Measurements from ENCODE around the gene NCK1.

The NCK1 gene

DNA sequence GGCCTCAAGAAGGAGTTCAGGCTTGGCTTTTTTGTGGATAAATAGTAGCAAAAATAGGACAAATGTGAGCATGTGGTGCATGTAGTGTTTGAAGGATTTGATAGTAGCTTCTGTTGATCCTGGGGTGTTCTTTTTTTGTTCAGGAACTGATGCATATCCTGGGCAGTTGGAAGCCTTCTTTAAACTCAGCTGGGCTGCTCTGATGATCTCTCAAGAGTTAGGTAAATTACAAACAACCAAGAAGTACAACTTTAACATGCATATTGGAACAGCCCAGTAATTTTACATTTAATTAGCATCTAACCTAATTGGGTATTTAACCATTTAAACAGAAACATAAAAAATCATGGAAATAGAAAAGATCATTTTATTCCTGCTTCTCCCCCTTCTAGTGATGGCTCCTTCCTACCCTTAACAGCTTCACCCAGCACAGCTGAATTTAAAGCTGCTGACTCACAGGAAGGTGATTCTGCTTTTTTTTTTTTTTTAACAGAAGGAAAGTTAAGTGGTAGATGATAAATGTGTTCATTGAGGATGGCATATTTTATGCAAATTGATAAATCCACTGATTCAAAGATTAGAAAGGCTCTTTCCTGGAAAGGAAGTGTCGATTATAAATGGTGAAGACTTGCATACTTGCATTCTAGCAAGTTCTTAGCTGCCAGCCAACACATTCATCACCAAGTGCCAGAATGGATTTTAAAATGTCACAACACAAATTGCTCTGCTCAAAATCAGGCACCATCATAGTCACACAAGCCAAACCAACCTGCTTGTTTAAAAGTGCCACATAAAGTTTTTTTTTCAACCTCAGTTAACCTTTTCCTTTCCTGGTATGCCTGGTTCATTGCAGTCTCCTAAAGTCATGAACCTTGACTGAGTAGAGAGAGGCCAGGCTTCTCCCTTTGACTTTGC, 23.1 kb upstream of the NCK1 start:
- no peaks in the 10 kb centered on the region for H3K27me3 ChIP-seq (ENCODE audit: insufficient read depth, low read length, poor library complexity)
- peak overlapping the region; percentile 48 for H3K4ac ChIP-seq (ENCODE audit: low read depth, low read length)
- H3K79me1 ChIP-seq (ENCODE audit: low read length), result peaks cover 7% of the 10 kb centered on the region
- WGBS (ENCODE audit: extremely low coverage, insufficient coverage, low lambda C conversion rate), result no CpG with 5 or more reads among the region's 1 CpG
- no peaks in the 10 kb centered on the region for H3K36me3 ChIP-seq (ENCODE audit: control insufficient read depth, insufficient read depth, low read length)
- H3K79me2 ChIP-seq (ENCODE audit: control insufficient read depth, insufficient read depth, low read length), result no peaks in the 10 kb centered on the region
- no peak overlapping the region for H3K4me3 ChIP-seq (ENCODE audit: low read length)
- H2BK15ac ChIP-seq (replicated peaks; ENCODE audit: low read depth), result no peak overlapping the region
- no peak overlapping the region for H3K9ac ChIP-seq (ENCODE audit: low read length)
- H3K18ac ChIP-seq (ENCODE audit: low read length), result peak overlapping the region; percentile 89
- no peak overlapping the region for H2BK5ac ChIP-seq (ENCODE audit: low read length)
- H2BK120ac ChIP-seq (ENCODE audit: low read depth, low read length), result peak overlapping the region; percentile 45
- H3K56ac ChIP-seq (ENCODE audit: low read length), result no peak overlapping the region
- no peak overlapping the region for H3K23ac ChIP-seq (ENCODE audit: low read length)
- H4K8ac ChIP-seq (ENCODE audit: low read depth, low read length), result no peak overlapping the region
- no peak overlapping the region for H3K4me2 ChIP-seq (ENCODE audit: low read length)
- H2AK5ac ChIP-seq (ENCODE audit: low read length), result no peak overlapping the region
- no peak overlapping the region for H4K5ac ChIP-seq (ENCODE audit: low read length)
- H3K4me1 ChIP-seq (ENCODE audit: control insufficient read depth, low read depth, low read length), result peaks cover 9% of the 10 kb centered on the region
- DNase-seq, result peak; percentile 66
- peak overlapping the region; percentile 5 for H3K27ac ChIP-seq (ENCODE audit: low read depth, low read length)

DNA sequence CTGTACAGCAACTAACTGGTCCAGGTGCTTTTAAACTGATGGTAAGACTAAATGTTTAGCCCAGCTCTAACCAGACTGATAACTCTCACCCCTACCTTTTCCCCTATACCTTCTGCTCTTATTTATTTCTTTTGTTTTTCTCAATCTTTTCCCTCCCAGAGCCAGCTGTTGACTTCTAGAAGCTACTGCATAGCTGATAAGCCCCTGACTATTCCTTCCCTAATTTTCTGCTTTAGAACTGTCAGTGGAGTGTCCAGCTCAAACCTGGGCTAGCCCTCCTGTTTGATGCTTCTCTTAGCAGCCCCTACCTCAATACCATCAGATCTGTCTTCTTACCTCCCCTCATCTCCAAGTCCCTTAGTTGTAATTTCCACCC, 22.5 kb upstream of the NCK1 start:
- DNase-seq, result no peak
- Histone ChIP-seq H3K4me2 (ENCODE audit: low read length) (no peak overlapping the region), H3K79me1 (ENCODE audit: low read length) (peaks cover 7% of the 10 kb centered on the region), H3K4me1 (ENCODE audit: control insufficient read depth, low read depth, low read length) (peaks cover 9% of the 10 kb centered on the region), H3K27ac (ENCODE audit: low read depth, low read length) (peak overlapping the region; percentile 5), H2BK120ac (ENCODE audit: low read depth, low read length) (no peak overlapping the region), H3K79me2 (ENCODE audit: control insufficient read depth, insufficient read depth, low read length) (no peaks in the 10 kb centered on the region), H3K56ac (ENCODE audit: low read length) (peak overlapping the region; percentile 10), H3K9ac (ENCODE audit: low read length) (no peak overlapping the region), H3K4me3 (ENCODE audit: low read length) (no peak overlapping the region), H2AK5ac (ENCODE audit: low read length) (no peak overlapping the region), H3K23ac (ENCODE audit: low read length) (no peak overlapping the region), H4K8ac (ENCODE audit: low read depth, low read length) (no peak overlapping the region), H2BK5ac (ENCODE audit: low read length) (no peak overlapping the region), H4K5ac (ENCODE audit: low read length) (no peak overlapping the region), H2BK15ac (replicated peaks; ENCODE audit: low read depth) (no peak overlapping the region), H3K18ac (ENCODE audit: low read length) (peak overlapping the region; percentile 89), H3K36me3 (ENCODE audit: control insufficient read depth, insufficient read depth, low read length) (no peaks in the 10 kb centered on the region), H3K27me3 (ENCODE audit: insufficient read depth, low read length, poor library complexity) (no peaks in the 10 kb centered on the region), H3K4ac (ENCODE audit: low read depth, low read length) (peak overlapping the region; percentile 48)

DNA sequence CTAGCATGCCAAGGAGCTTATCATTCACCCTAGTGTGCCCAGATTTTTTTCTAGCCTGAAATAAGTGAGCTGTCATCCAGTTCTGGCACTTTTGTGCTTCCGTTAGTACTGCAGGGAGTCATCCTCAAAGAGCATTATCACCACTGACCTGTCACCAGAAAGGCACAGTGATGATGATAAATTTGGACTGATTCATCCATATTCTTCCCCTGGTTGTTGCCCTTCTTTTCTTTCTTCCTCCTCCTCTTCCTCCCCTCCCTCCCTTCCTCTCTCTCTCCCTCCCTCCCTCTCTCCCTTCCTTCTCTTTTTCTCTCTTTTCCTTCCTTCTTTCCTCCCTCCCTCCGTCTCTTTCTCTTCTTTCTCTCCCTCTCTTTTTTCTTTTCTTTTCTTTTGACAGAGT, 21.8 kb upstream of the NCK1 start:
- no peak overlapping the region for H4K8ac ChIP-seq (ENCODE audit: low read depth, low read length)
- H3K27me3 ChIP-seq (ENCODE audit: insufficient read depth, low read length, poor library complexity), result no peaks in the 10 kb centered on the region
- no peak overlapping the region for H3K4me3 ChIP-seq (ENCODE audit: low read length)
- peaks cover 7% of the 10 kb centered on the region for H3K79me1 ChIP-seq (ENCODE audit: low read length)
- H3K4me2 ChIP-seq (ENCODE audit: low read length), result no peak overlapping the region
- DNase-seq, result no peak
- H2BK15ac ChIP-seq (replicated peaks; ENCODE audit: low read depth), result no peak overlapping the region
- peaks cover 9% of the 10 kb centered on the region for H3K4me1 ChIP-seq (ENCODE audit: control insufficient read depth, low read depth, low read length)
- no peak overlapping the region for H2AK5ac ChIP-seq (ENCODE audit: low read length)
- H3K27ac ChIP-seq (ENCODE audit: low read depth, low read length), result no peak overlapping the region
- no peak overlapping the region for H3K56ac ChIP-seq (ENCODE audit: low read length)
- no peak overlapping the region for H3K18ac ChIP-seq (ENCODE audit: low read length)
- H3K36me3 ChIP-seq (ENCODE audit: control insufficient read depth, insufficient read depth, low read length), result no peaks in the 10 kb centered on the region
- H3K4ac ChIP-seq (ENCODE audit: low read depth, low read length), result no peak overlapping the region
- no peak overlapping the region for H3K23ac ChIP-seq (ENCODE audit: low read length)
- no peak overlapping the region for H2BK5ac ChIP-seq (ENCODE audit: low read length)
- no peak overlapping the region for H4K5ac ChIP-seq (ENCODE audit: low read length)
- H3K9ac ChIP-seq (ENCODE audit: low read length), result no peak overlapping the region
- WGBS (ENCODE audit: extremely low coverage, insufficient coverage, low lambda C conversion rate), result no CpG with 5 or more reads among the region's 2 CpGs
- no peaks in the 10 kb centered on the region for H3K79me2 ChIP-seq (ENCODE audit: control insufficient read depth, insufficient read depth, low read length)
- no peak overlapping the region for H2BK120ac ChIP-seq (ENCODE audit: low read depth, low read length)

DNA sequence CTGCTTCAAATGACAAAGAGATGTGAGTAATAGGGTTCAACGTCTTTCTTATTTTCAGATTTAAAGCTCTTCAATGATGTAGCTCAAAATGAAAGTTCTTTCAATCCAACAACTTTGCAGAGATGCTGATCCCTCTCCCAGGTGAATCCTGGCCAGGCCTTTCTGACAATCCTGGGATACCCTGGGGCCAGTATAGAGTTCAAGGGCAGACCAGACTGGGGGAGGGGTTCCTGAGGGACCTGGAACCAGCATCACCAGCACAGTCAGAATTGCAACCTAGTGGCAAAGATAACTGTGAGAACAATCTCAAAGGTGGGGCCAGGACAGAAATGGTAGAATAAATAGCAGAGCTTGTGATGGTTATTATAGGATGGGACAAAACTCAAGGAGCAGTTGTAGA, 19.7 kb upstream of the NCK1 start:
- no peak overlapping the region for H4K5ac ChIP-seq (ENCODE audit: low read length)
- no CpG with 5 or more reads among the region's 1 CpG for WGBS (ENCODE audit: extremely low coverage, insufficient coverage, low lambda C conversion rate)

DNA sequence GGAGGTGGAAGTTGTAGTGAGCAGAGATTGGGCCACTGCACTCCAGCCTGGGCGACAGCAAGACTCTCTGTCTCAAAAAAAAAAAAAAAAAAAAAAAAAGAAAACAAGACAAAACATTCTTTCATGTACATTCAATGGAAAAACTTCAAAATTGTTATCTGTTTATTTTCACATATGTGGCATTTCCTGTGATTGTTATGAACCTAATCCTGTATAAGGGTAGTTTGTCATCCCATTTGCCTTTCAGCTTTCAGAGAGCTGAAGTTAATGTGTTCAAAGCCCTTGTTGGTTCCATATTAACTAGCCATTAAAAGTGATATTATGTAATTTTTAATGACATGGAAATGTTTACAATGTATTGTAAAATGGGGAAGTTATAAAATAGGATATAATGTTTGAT, 17.3 kb upstream of the NCK1 start:
- H4K5ac ChIP-seq (ENCODE audit: low read length), result no peak overlapping the region
- H3K27me3 ChIP-seq (ENCODE audit: insufficient read depth, low read length, poor library complexity), result no peaks in the 10 kb centered on the region
- no peak for DNase-seq
- no peak overlapping the region for H2BK5ac ChIP-seq (ENCODE audit: low read length)
- WGBS (ENCODE audit: extremely low coverage, insufficient coverage, low lambda C conversion rate), result no CpG with 5 or more reads among the region's 1 CpG
- no peak overlapping the region for H3K27ac ChIP-seq (ENCODE audit: low read depth, low read length)
- no peaks in the 10 kb centered on the region for H3K36me3 ChIP-seq (ENCODE audit: control insufficient read depth, insufficient read depth, low read length)
- H3K4me2 ChIP-seq (ENCODE audit: low read length), result no peak overlapping the region
- no peak overlapping the region for H2BK15ac ChIP-seq (replicated peaks; ENCODE audit: low read depth)
- no peak overlapping the region for H2AK5ac ChIP-seq (ENCODE audit: low read length)
- no peak overlapping the region for H4K8ac ChIP-seq (ENCODE audit: low read depth, low read length)
- no peaks in the 10 kb centered on the region for H3K79me2 ChIP-seq (ENCODE audit: control insufficient read depth, insufficient read depth, low read length)
- peaks cover 5% of the 10 kb centered on the region for H3K79me1 ChIP-seq (ENCODE audit: low read length)
- H3K23ac ChIP-seq (ENCODE audit: low read length), result no peak overlapping the region
- no peak overlapping the region for H3K56ac ChIP-seq (ENCODE audit: low read length)
- H3K9ac ChIP-seq (ENCODE audit: low read length), result no peak overlapping the region
- H3K18ac ChIP-seq (ENCODE audit: low read length), result no peak overlapping the region
- no peak overlapping the region for H2BK120ac ChIP-seq (ENCODE audit: low read depth, low read length)
- no peak overlapping the region for H3K4ac ChIP-seq (ENCODE audit: low read depth, low read length)
- no peak overlapping the region for H3K4me3 ChIP-seq (ENCODE audit: low read length)
- peaks cover 4% of the 10 kb centered on the region for H3K4me1 ChIP-seq (ENCODE audit: control insufficient read depth, low read depth, low read length)

More for the DNA sequence above, 19.7 kb upstream of the NCK1 start:
- Histone ChIP-seq H3K27me3 (ENCODE audit: insufficient read depth, low read length, poor library complexity) (no peaks in the 10 kb centered on the region), H3K4me1 (ENCODE audit: control insufficient read depth, low read depth, low read length) (peaks cover 7% of the 10 kb centered on the region), H3K23ac (ENCODE audit: low read length) (no peak overlapping the region), H3K4me3 (ENCODE audit: low read length) (no peak overlapping the region), H3K4me2 (ENCODE audit: low read length) (no peak overlapping the region), H3K79me1 (ENCODE audit: low read length) (peaks cover 5% of the 10 kb centered on the region), H3K36me3 (ENCODE audit: control insufficient read depth, insufficient read depth, low read length) (no peaks in the 10 kb centered on the region), H2BK15ac (replicated peaks; ENCODE audit: low read depth) (no peak overlapping the region), H2BK120ac (ENCODE audit: low read depth, low read length) (no peak overlapping the region), H4K8ac (ENCODE audit: low read depth, low read length) (no peak overlapping the region), H3K18ac (ENCODE audit: low read length) (no peak overlapping the region), H2AK5ac (ENCODE audit: low read length) (no peak overlapping the region), H3K79me2 (ENCODE audit: control insufficient read depth, insufficient read depth, low read length) (no peaks in the 10 kb centered on the region), H3K56ac (ENCODE audit: low read length) (no peak overlapping the region), H3K27ac (ENCODE audit: low read depth, low read length) (no peak overlapping the region), H2BK5ac (ENCODE audit: low read length) (no peak overlapping the region), H3K9ac (ENCODE audit: low read length) (no peak overlapping the region), H3K4ac (ENCODE audit: low read depth, low read length) (no peak overlapping the region)
- peak; percentile 60 for DNase-seq

DNA sequence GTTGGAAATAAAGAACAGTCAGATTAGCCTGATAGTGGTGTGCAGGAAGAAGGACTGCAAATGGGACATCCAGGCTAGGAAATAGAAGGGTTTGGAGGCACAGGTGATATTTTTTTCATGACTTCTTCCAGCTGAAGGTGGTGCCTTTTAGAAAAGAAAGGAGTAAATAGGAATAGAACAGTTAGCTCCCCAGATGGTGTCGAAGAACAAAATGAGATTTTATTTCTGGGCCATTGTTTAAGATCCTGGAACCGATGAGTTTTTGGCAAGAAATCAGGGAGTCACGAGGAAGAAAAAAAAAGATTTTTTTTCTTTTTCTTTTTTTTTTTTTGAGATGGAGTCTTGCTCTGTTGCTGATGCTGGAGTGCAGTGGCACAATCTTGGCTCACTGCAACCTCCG, 9.8 kb upstream of the NCK1 start:
- H2BK120ac ChIP-seq (ENCODE audit: low read depth, low read length), result no peak overlapping the region

More for the DNA sequence above, 9.8 kb upstream of the NCK1 start:
- no peak overlapping the region for H2AK5ac ChIP-seq (ENCODE audit: low read length)
- H3K27me3 ChIP-seq (ENCODE audit: insufficient read depth, low read length, poor library complexity), result no peaks in the 10 kb centered on the region
- H3K4me3 ChIP-seq (ENCODE audit: low read length), result no peak overlapping the region
- no peaks in the 10 kb centered on the region for H3K36me3 ChIP-seq (ENCODE audit: control insufficient read depth, insufficient read depth, low read length)
- H3K4me1 ChIP-seq (ENCODE audit: control insufficient read depth, low read depth, low read length), result no peaks in the 10 kb centered on the region
- H3K4me2 ChIP-seq (ENCODE audit: low read length), result no peak overlapping the region
- no peak overlapping the region for H3K23ac ChIP-seq (ENCODE audit: low read length)
- no peak for DNase-seq
- no peaks in the 10 kb centered on the region for H3K79me2 ChIP-seq (ENCODE audit: control insufficient read depth, insufficient read depth, low read length)
- no peak overlapping the region for H3K9ac ChIP-seq (ENCODE audit: low read length)
- no peak overlapping the region for H3K18ac ChIP-seq (ENCODE audit: low read length)
- no peak overlapping the region for H3K27ac ChIP-seq (ENCODE audit: low read depth, low read length)
- no CpG with 5 or more reads among the region's 4 CpGs for WGBS (ENCODE audit: extremely low coverage, insufficient coverage, low lambda C conversion rate)
- no peak overlapping the region for H2BK15ac ChIP-seq (replicated peaks; ENCODE audit: low read depth)
- no peak overlapping the region for H4K8ac ChIP-seq (ENCODE audit: low read depth, low read length)
- no peak overlapping the region for H4K5ac ChIP-seq (ENCODE audit: low read length)
- H3K4ac ChIP-seq (ENCODE audit: low read depth, low read length), result no peak overlapping the region
- H3K79me1 ChIP-seq (ENCODE audit: low read length), result peaks cover 9% of the 10 kb centered on the region
- H3K56ac ChIP-seq (ENCODE audit: low read length), result no peak overlapping the region
- no peak overlapping the region for H2BK5ac ChIP-seq (ENCODE audit: low read length)
